Sigmoid colon (tissue), 3 donors: Measurements from ENCODE around the gene CYP4F12.

ENCODE experiments used
- POLR2A ChIP-seq, 2 donors: fragments of 450-650 bp; IDR thresholded peaks; one replicate each; pipeline ENCODE4 v1.6.1; 2016; ENCODE audit warnings: antibody characterized with exemption in 2 of 2, mild to moderate bottlenecking in 2 of 2, moderate library complexity in 2 of 2
- TF ChIP-seq, protein P1 (sequence below), 4 experiments: fragments of 450-650 bp in 3 of 4; fragments of 200-600 bp in 1 of 4; IDR thresholded peaks; one replicate each; pipeline ENCODE4 v1.5.1; 2016 to 2019; ENCODE audit warnings: antibody characterized with exemption in 4 of 4, mild to moderate bottlenecking in 3 of 4, moderate library complexity in 2 of 4

GRCh38 chr19:15639596-15639995 lies 33.3 kb upstream of the CYP4F12 start:
- TF ChIP-seq, protein P1, sequence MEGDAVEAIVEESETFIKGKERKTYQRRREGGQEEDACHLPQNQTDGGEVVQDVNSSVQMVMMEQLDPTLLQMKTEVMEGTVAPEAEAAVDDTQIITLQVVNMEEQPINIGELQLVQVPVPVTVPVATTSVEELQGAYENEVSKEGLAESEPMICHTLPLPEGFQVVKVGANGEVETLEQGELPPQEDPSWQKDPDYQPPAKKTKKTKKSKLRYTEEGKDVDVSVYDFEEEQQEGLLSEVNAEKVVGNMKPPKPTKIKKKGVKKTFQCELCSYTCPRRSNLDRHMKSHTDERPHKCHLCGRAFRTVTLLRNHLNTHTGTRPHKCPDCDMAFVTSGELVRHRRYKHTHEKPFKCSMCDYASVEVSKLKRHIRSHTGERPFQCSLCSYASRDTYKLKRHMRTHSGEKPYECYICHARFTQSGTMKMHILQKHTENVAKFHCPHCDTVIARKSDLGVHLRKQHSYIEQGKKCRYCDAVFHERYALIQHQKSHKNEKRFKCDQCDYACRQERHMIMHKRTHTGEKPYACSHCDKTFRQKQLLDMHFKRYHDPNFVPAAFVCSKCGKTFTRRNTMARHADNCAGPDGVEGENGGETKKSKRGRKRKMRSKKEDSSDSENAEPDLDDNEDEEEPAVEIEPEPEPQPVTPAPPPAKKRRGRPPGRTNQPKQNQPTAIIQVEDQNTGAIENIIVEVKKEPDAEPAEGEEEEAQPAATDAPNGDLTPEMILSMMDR (IDR thresholded peaks at IDR 0.05) = no peak
- no peak for TF ChIP-seq POLR2A (IDR thresholded peaks at IDR 0.05)
